Measurements from ENCODE around the gene BARHL1. TPM values are rescaled to one million over a fixed set of nuclear protein-coding genes. Genes with fewer than 3 reads are reported as not detected.

The BARHL1 gene
- total and polyA plus RNA-seq, 9 of the 15 experiments (the other 6 are each of a cell fraction or from before 2014, with no cell fraction given): not detected

DNA sequence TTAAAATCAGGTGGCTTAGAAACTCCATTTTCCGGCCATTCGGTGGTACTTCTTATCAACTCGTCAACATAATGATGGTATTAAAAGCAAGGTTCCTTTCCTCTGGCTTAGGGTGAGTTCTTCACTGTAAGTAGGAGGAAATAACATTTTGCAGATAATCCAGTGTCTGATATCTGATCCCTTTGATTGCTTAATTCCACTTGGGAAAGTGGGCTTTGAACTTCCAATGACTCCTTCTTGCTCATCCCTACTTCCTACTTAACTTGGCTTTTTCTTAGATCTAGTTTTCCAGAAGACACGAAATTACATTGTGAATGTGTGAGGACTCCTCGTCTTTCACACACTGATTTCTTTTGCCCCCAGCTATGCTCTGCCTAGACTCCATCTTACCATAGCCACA lies 55.8 kb downstream of the BARHL1 start:
- FAIRE-seq (no peak), DNase-seq (ENCODE audit: extremely low read depth in 1 of 4, low spot score in 3 of 4) (no peak), ATAC-seq (no peak)
- BruUV-seq (replicated peaks): no TSS peak
- H3K9ac ChIP-seq (ENCODE audit: insufficient read depth in 1 of 2, low read depth in 2 of 2, low read length in 2 of 2): no peak overlapping the region
- H3K9me1 ChIP-seq (ENCODE audit: control insufficient read depth, insufficient read depth, low read length): no peaks in the 10 kb centered on the region
- no peaks in the 10 kb centered on the region for H3K27me3 ChIP-seq (ENCODE audit: control insufficient read depth in 2 of 2, insufficient read depth in 2 of 2, low read length in 2 of 2)
- peaks cover 80% of the 10 kb centered on the region; the same call in 2 of the 3 replicates for H3K36me3 ChIP-seq (ENCODE audit: control insufficient read depth, insufficient read depth, low read length)
- in situ Hi-C loops (cut with MboI): no loop called here
- ChIA-PET POLR2A (no interaction called here), CTCF (ENCODE audit: low intra/inter-chr PET ratio) (no interaction called here)
- H3K27ac ChIP-seq (ENCODE audit: extremely low read depth, low read depth, low read length): no peak overlapping the region
- H3K79me2 ChIP-seq (ENCODE audit: control insufficient read depth, insufficient read depth, low read length): no peaks in the 10 kb centered on the region
- H2AFZ ChIP-seq (ENCODE audit: low read depth, low read length): no peak overlapping the region
- no peaks in the 10 kb centered on the region for H3K4me1 ChIP-seq (replicated peaks in 1 of 2; ENCODE audit: control insufficient read depth in 2 of 2, insufficient read depth in 2 of 2, low read length in 2 of 2)
- WGBS (ENCODE audit: insufficient coverage, low coverage, missing lambda C conversion rate): 82% methylated on average over 5 of the region's 5 CpGs
- no peaks in the 10 kb centered on the region for H3K9me3 ChIP-seq (replicated peaks; ENCODE audit: control insufficient read depth, insufficient read depth, low read depth, low read length)
- intact Hi-C loops (cut with micrococcal nuclease): no loop called here
- no peak overlapping the region for H3K4me2 ChIP-seq (ENCODE audit: insufficient read depth, low read length)
- no peaks in the 10 kb centered on the region for H4K20me1 ChIP-seq (replicated peaks; ENCODE audit: control insufficient read depth, insufficient read depth, low read length)
- H3K4me3 ChIP-seq: no peak overlapping the region
- TF ChIP-seq ELF1 (tag; IDR thresholded peaks at IDR 0.05) (no peak), RBM15 (IDR thresholded peaks at IDR 0.05; ENCODE audit: insufficient read depth, low read length) (no peak), PREB (CRISPR knock-in tag; IDR thresholded peaks at IDR 0.05) (no peak), ESRRB (CRISPR knock-in tag; IDR thresholded peaks at IDR 0.05; ENCODE audit: borderline replicate concordance) (no peak), REST (IDR thresholded peaks at IDR 0.05; ENCODE audit: borderline replicate concordance) (no peak), REST (CRISPR knock-in tag; IDR thresholded peaks at IDR 0.05; ENCODE audit: low read depth) (no peak), SETDB1 (IDR thresholded peaks at IDR 0.05; ENCODE audit: low read length) (no peak), ETV1 (tag; conservative IDR thresholded peaks at IDR 0.05; ENCODE audit: low read depth) (no peak), MEF2D (tag; conservative IDR thresholded peaks at IDR 0.05; ENCODE audit: low read depth) (no peak), CSDE1 (IDR thresholded peaks at IDR 0.05) (no peak), KAT2B (IDR thresholded peaks at IDR 0.05; ENCODE audit: low read depth, low read length) (no peak)
- TF ChIP-seq, protein P1, sequence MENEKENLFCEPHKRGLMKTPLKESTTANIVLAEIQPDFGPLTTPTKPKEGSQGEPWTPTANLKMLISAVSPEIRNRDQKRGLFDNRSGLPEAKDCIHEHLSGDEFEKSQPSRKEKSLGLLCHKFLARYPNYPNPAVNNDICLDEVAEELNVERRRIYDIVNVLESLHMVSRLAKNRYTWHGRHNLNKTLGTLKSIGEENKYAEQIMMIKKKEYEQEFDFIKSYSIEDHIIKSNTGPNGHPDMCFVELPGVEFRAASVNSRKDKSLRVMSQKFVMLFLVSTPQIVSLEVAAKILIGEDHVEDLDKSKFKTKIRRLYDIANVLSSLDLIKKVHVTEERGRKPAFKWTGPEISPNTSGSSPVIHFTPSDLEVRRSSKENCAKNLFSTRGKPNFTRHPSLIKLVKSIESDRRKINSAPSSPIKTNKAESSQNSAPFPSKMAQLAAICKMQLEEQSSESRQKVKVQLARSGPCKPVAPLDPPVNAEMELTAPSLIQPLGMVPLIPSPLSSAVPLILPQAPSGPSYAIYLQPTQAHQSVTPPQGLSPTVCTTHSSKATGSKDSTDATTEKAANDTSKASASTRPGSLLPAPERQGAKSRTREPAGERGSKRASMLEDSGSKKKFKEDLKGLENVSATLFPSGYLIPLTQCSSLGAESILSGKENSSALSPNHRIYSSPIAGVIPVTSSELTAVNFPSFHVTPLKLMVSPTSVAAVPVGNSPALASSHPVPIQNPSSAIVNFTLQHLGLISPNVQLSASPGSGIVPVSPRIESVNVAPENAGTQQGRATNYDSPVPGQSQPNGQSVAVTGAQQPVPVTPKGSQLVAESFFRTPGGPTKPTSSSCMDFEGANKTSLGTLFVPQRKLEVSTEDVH (IDR thresholded peaks at IDR 0.05; ENCODE audit: low read depth, partially characterized antibody): no peak

Data from K562 (cell line).